Measurements from ENCODE around the gene EVPL. TPM values are rescaled to one million over a fixed set of nuclear protein-coding genes. Genes with fewer than 3 reads are reported as not detected.
A peak's percentile ranks its signal among the peaks of the same experiment; 100 is the strongest.

The EVPL gene
- total RNA-seq, 2 experiments from 2014 or later: 0.02 TPM; not detected in 1

GRCh38 chr17:76000755-76001521, 26.2 kb downstream of the EVPL start, which contains the start of gene CDK3:
CDK3 (plus strand) TSS chr17:76000855; CDS start chr17:76001426, 571 bp downstream.
- intact Hi-C loops (cut with micrococcal nuclease): loop anchor here (1.0 kb wide), 1 partner anchor 96 kb away; no protein-coding TSS in a partner anchor
- Mint-ChIP-seq H3K4me3 (no peak within 1 kb of the TSS), H3K36me3 (no peaks in the 10 kb centered on the region), H3K4me1 (ENCODE audit: low read depth) (peaks cover 16% of the 10 kb centered on the region), H3K27ac (no peak within 1 kb of the TSS), H3K27me3 (no peaks in the 10 kb centered on the region), H3K9me3 (no peaks in the 10 kb centered on the region)
- ChIA-PET POLR2A (interaction anchor here (0.7 to 1.3 kb wide), 3 partner anchors 71 to 105 kb away, joined by 3 read pairs; partner anchors contain the start of genes MRPL38 and SRP68), CTCF (interaction anchor here (0.7 to 11.7 kb wide), 17 partner anchors 10 to 444 kb away, joined by 3 to 170 read pairs (median 5); partner anchors contain the start of genes ACOX1, FBF1, MRPL38 and TEN1)
- DNase-seq: no peak

- Mint-ChIP-seq H3K9me3 (no peaks in the 10 kb centered on the region), H3K27me3 (no peaks in the 10 kb centered on the region), H3K4me3 (no peak overlapping the region), H3K4me1 (ENCODE audit: low read depth) (peaks cover 16% of the 10 kb centered on the region), H3K36me3 (no peaks in the 10 kb centered on the region), H3K27ac (no peak overlapping the region)
- intact Hi-C loops (cut with micrococcal nuclease): loop anchor here (1.0 kb wide), 1 partner anchor 95 kb away; no protein-coding TSS in a partner anchor
- ChIA-PET POLR2A (interaction anchor here (0.6 to 1.3 kb wide), 4 partner anchors 62 to 104 kb away, joined by 3 read pairs; partner anchors contain the start of genes MRPL38 and SRP68), CTCF (interaction anchor here (0.7 to 11.7 kb wide), 18 partner anchors 9 to 445 kb away, joined by 3 to 170 read pairs (median 4); partner anchors contain the start of genes ACOX1, FBF1, MRPL38 and TEN1)
- peak; percentile 76 for DNase-seq
These were observed 26.9 kb downstream of the EVPL start for GRCh38 chr17:76000016-76000754.

- Mint-ChIP-seq H3K4me3 (no peak overlapping the region), H3K4me1 (ENCODE audit: low read depth) (peaks cover 16% of the 10 kb centered on the region), H3K36me3 (peaks cover 1% of the 10 kb centered on the region), H3K9me3 (no peaks in the 10 kb centered on the region), H3K27ac (no peak overlapping the region), H3K27me3 (no peaks in the 10 kb centered on the region)
- ChIA-PET POLR2A (no interaction called here), CTCF (interaction anchor here (1.1 to 11.7 kb wide), 4 partner anchors 14 to 93 kb away, joined by 3 to 170 read pairs (median 11); partner anchors contain the start of gene MRPL38)
- no peak for DNase-seq
- intact Hi-C loops (cut with micrococcal nuclease): no loop called here
These were observed 28.7 kb downstream of the EVPL start for GRCh38 chr17:75998327-75998795.

GRCh38 chr17:75996665-75997590, 30.2 kb downstream of the EVPL start:
- Mint-ChIP-seq H3K4me3 (peak overlapping the region; percentile 1), H3K4me1 (ENCODE audit: low read depth) (peaks cover 16% of the 10 kb centered on the region), H3K36me3 (peaks cover 5% of the 10 kb centered on the region), H3K9me3 (no peaks in the 10 kb centered on the region), H3K27me3 (no peaks in the 10 kb centered on the region), H3K27ac (peak overlapping the region; percentile 80)
- POLR2A ChIA-PET: interaction anchor here (1.3 kb wide), 1 partner anchor 13 kb away, joined by 3 read pairs; no protein-coding TSS in a partner anchor
- DNase-seq: peak; percentile 67
- CTCF ChIA-PET: interaction anchor here (0.8 to 11.7 kb wide), 4 partner anchors 9 to 283 kb away, joined by 3 to 170 read pairs (median 7); partner anchors contain the start of gene MRPL38
- intact Hi-C loops (cut with micrococcal nuclease): no loop called here

- ChIA-PET POLR2A (no interaction called here), CTCF (interaction anchor here (11.7 kb wide), 1 partner anchor 18 kb away, joined by 170 read pairs; no protein-coding TSS in a partner anchor)
- DNase-seq: no peak
- Mint-ChIP-seq H3K4me1 (ENCODE audit: low read depth) (peaks cover 16% of the 10 kb centered on the region), H3K9me3 (no peaks in the 10 kb centered on the region), H3K27ac (no peak overlapping the region), H3K36me3 (peaks cover 5% of the 10 kb centered on the region), H3K4me3 (no peak overlapping the region), H3K27me3 (no peaks in the 10 kb centered on the region)
- intact Hi-C loops (cut with micrococcal nuclease): no loop called here
These were observed 31.7 kb downstream of the EVPL start for GRCh38 chr17:75995385-75995925.

- Mint-ChIP-seq H3K4me1 (ENCODE audit: low read depth) (peaks cover 16% of the 10 kb centered on the region), H3K9me3 (no peaks in the 10 kb centered on the region), H3K27ac (no peak overlapping the region), H3K27me3 (no peaks in the 10 kb centered on the region), H3K4me3 (no peak overlapping the region), H3K36me3 (peaks cover 5% of the 10 kb centered on the region)
- no peak for DNase-seq
- intact Hi-C loops (cut with micrococcal nuclease): no loop called here
- POLR2A ChIA-PET: no interaction called here
- CTCF ChIA-PET: interaction anchor here (1.2 to 11.7 kb wide), 2 partner anchors 19 to 20 kb away, joined by 3 to 170 read pairs; no protein-coding TSS in a partner anchor
These were observed 32.2 kb downstream of the EVPL start for GRCh38 chr17:75994802-75995370.

GRCh38 chr17:75991396-75991795, 35.7 kb downstream of the EVPL start:
- Mint-ChIP-seq H3K36me3 (peaks cover 5% of the 10 kb centered on the region), H3K4me1 (ENCODE audit: low read depth) (peaks cover 2% of the 10 kb centered on the region), H3K4me3 (no peak overlapping the region), H3K27ac (no peak overlapping the region), H3K9me3 (no peaks in the 10 kb centered on the region), H3K27me3 (no peaks in the 10 kb centered on the region)
- ChIA-PET POLR2A (no interaction called here), CTCF (interaction anchor here (0.6 to 3.7 kb wide), 2 partner anchors 9 to 394 kb away, joined by 3 to 14 read pairs; partner anchors contain the start of gene CDK3)
- no peak for DNase-seq
- intact Hi-C loops (cut with micrococcal nuclease): no loop called here

- Mint-ChIP-seq H3K4me1 (ENCODE audit: low read depth) (no peaks in the 10 kb centered on the region), H3K27ac (no peak overlapping the region), H3K9me3 (no peaks in the 10 kb centered on the region), H3K27me3 (no peaks in the 10 kb centered on the region), H3K4me3 (no peak overlapping the region), H3K36me3 (no peaks in the 10 kb centered on the region)
- POLR2A ChIA-PET: no interaction called here
- CTCF ChIA-PET: interaction anchor here (0.9 kb wide), 1 partner anchor 60 kb away, joined by 3 read pairs; no protein-coding TSS in a partner anchor
- DNase-seq: no peak
- intact Hi-C loops (cut with micrococcal nuclease): no loop called here
These were observed 40.1 kb downstream of the EVPL start for GRCh38 chr17:75987041-75987440.

GRCh38 chr17:75985986-75986385, 41.1 kb downstream of the EVPL start:
- no peak for DNase-seq
- intact Hi-C loops (cut with micrococcal nuclease): no loop called here
- no peak overlapping the region for H3K27ac Mint-ChIP-seq
- POLR2A ChIA-PET: no interaction called here
- no peaks in the 10 kb centered on the region for H3K4me1 Mint-ChIP-seq (ENCODE audit: low read depth)
- no peaks in the 10 kb centered on the region for H3K9me3 Mint-ChIP-seq
- no peak overlapping the region for H3K4me3 Mint-ChIP-seq
- CTCF ChIA-PET: no interaction called here
- H3K36me3 Mint-ChIP-seq: no peaks in the 10 kb centered on the region
- no peaks in the 10 kb centered on the region for H3K27me3 Mint-ChIP-seq

- Mint-ChIP-seq H3K4me3 (no peak overlapping the region), H3K27me3 (no peaks in the 10 kb centered on the region), H3K4me1 (ENCODE audit: low read depth) (peaks cover 11% of the 10 kb centered on the region), H3K27ac (no peak overlapping the region), H3K9me3 (no peaks in the 10 kb centered on the region), H3K36me3 (no peaks in the 10 kb centered on the region)
- ChIA-PET CTCF (interaction anchor here (0.6 to 1.6 kb wide), 4 partner anchors 10 to 78 kb away, joined by 3 to 4 read pairs (median 4); partner anchors contain the start of gene CDK3), POLR2A (no interaction called here)
- DNase-seq: no peak
- intact Hi-C loops (cut with micrococcal nuclease): no loop called here
These were observed 43.5 kb downstream of the EVPL start for GRCh38 chr17:75983501-75984181.
